ENCODE data around the gene GATAD2B.
"Not testable (repeated sequence)": the region's sequence is repeated elsewhere in the genome, so short reads cannot be mapped to it uniquely, and the experiment has no call there.

The GATAD2B gene

GRCh38 chr1:153929981-153930948, 7.5 kb upstream of the GATAD2B start:
- no peak for DNase-seq (ENCODE audit: low read depth in 2 of 2)

GRCh38 chr1:153929426-153929825, 6.7 kb upstream of the GATAD2B start:
- no peak for DNase-seq (ENCODE audit: low read depth in 2 of 2)

GRCh38 chr1:153928791-153929341, 6.1 kb upstream of the GATAD2B start:
- no peak for DNase-seq (ENCODE audit: low read depth in 2 of 2)

GRCh38 chr1:153928245-153928644, 5.5 kb upstream of the GATAD2B start:
- no peak for DNase-seq (ENCODE audit: low read depth in 2 of 2)

DNA sequence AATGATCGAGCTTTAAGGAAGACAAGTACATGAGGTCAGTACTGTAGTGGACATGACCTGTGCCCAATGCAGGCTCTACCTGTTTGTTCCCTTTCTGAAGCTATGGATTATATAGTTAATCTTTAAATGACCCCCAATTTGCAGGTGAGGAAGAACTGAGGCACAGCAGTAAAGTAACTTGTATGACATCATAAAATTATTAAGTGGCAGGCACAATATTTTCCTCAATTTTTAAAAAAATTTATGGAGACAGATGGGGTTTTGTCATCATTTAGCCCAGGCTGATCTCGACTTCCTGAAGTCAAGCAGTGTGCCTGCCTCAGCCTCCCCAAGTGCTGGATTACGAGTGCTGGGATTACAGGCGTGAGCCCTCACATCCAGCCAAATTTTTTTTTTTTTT, 3.6 kb upstream of the GATAD2B start:
- DNase-seq (ENCODE audit: low read depth in 2 of 2), result no peak

GRCh38 chr1:153922076-153922971, 448 bp downstream of the GATAD2B start:
- no peak for DNase-seq (ENCODE audit: low read depth in 2 of 2)

- no peak for DNase-seq (ENCODE audit: low read depth in 2 of 2)
Measured at GRCh38 chr1:153921803-153922075, 1.0 kb downstream of the GATAD2B start.

GRCh38 chr1:153921080-153921802, 1.5 kb downstream of the GATAD2B start:
- DNase-seq (ENCODE audit: low read depth in 2 of 2), result no peak

DNA sequence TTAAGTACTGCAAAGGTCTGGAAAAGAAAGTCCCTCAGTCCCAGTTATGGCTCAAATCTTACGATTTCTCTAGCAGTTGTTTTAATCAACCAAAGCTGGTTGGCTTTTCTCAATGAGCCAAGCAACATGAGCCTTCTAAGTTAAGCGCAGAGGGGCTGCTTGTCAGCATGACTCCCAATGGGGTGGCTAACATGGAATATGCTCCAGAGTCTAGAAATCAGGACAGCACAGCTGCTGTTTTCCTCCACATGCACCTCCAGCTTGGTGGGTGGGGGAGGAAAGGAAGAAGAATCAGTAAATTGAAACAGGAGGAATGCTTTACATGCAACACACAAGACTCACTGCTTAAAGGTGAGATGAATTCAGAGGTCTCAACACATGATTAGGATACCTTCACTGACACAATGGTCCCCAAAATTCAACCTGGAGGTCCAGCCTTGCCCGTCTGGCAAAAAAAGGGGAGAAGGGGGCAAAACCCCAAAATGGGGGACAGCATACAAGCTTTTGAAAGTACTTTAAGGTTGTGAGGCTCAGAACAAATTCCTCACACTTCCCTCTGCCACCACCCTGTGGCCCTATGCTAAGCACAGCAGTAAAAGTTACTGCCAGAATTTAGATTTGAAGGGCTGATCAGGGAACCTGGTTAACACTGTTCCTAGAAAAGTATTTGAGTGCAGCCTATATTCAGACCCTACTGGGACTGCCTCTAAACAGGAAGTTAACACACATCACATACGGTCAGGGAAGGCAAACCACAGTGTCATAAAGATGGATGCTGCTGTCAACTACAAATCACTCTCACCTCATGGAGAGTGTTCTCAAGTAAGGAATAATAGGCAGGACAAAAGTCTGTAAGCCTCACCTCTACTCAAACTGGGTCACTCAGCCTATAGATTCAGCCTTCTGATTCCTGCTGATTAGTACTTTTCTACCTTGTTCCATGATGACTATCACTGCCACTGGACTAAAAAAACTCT, 2.6 kb downstream of the GATAD2B start:
- DNase-seq (ENCODE audit: low read depth in 2 of 2), result no peak

DNA sequence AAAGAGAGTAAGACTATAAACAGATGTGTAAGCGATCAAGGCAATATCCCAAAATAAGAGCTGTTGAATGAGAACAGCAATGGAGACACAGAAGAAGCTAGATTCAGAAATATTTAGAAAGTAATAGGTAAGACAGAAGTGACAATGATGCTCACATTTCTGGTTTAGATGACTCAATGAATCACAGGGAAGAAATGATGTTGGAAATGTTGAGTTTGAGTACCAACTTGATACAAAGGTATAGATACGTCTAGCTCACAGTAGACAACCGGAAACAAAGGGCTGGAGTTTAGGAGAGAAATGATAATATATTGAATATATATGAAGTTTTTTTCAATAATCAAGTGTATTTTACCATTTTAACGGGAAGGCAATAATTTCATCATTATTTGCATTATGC, 6.5 kb downstream of the GATAD2B start:
- no peak for DNase-seq (ENCODE audit: low read depth in 2 of 2)

- no peak for DNase-seq (ENCODE audit: low read depth in 2 of 2)
Measured at GRCh38 chr1:153912349-153912748, 10.4 kb downstream of the GATAD2B start.

GRCh38 chr1:153910560-153910959, 12.2 kb downstream of the GATAD2B start:
- not testable (repeated sequence) for DNase-seq (ENCODE audit: low read depth in 2 of 2)

- no peak for DNase-seq (ENCODE audit: low read depth in 2 of 2)
Measured at GRCh38 chr1:153908071-153908470, 14.7 kb downstream of the GATAD2B start.

DNA sequence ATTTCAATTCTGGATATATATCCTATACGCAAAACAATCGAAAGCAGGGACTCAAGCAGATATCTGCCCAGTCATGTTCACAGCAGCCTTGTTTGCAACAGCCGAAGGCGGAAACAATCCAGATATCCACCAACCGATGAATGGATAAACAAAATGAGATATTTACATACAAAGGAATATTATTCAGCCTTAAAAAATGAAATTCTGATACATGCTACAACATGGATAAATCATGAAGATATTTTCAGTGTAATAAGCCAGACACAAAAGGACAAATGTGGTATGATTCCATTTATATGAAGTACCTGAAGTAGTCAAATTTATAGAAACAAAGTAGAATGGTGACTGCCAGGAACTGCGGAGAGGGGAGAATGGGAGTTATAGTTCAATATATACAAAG, 15.6 kb downstream of the GATAD2B start:
- no peak for DNase-seq (ENCODE audit: low read depth in 2 of 2)

- no peak for DNase-seq (ENCODE audit: low read depth in 2 of 2)
Measured at GRCh38 chr1:153906396-153906795, 16.4 kb downstream of the GATAD2B start.

DNA sequence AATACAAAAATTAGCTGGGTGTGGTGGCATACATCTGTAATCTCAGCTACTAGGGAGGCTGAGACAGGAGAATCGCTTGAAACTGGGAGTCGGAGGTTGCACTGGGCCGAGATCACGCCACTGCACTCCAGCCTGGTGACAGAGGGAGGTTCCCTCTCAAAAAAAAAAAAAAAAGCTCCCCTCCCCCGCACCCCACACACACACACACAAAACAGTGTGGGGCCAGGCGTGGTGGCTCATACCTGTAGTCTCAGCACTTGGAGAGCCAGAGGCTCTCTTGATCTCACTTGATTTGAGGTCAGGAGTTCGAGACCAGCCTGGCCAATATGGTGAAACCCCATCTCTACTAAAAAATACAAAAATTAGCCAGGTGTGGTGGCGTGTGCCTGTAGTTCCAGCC, 16.9 kb downstream of the GATAD2B start:
- DNase-seq (ENCODE audit: low read depth in 2 of 2), result not testable (repeated sequence)

- DNase-seq (ENCODE audit: low read depth in 2 of 2), result no peak
Measured at GRCh38 chr1:153903841-153904455, 18.8 kb downstream of the GATAD2B start.

DNA sequence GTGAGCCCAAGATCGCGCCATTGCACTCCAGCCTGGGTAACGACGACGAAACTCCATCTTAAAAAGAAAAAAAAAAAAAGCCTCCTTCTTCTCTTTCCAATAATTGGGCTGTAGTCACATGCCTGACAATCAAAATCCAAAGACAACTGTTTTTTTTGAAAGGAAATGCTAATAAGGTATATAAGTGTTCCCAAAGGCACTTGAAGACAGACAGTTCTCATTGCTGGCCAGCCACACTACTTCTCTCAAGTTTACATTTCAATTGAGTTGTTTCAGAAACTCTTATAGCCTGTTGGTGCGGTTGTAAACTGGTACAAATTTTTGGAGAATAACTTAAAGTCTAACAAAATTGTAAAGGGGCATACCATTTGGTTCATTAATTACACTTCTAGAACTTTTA, 23.3 kb downstream of the GATAD2B start:
- no peak for DNase-seq (ENCODE audit: low read depth in 2 of 2)

- DNase-seq (ENCODE audit: low read depth in 2 of 2), result not testable (repeated sequence)
Measured at GRCh38 chr1:153895866-153896265, 26.9 kb downstream of the GATAD2B start.

- not testable (repeated sequence) for DNase-seq (ENCODE audit: low read depth in 2 of 2)
Measured at GRCh38 chr1:153891042-153891441, 31.7 kb downstream of the GATAD2B start.

Data from fibroblast of skin of left quadriceps (primary cell).